ENCODE results near the gene INPP5E. TPM values are rescaled to one million over a fixed set of nuclear protein-coding genes. Genes with fewer than 3 reads are reported as not detected.
"Not testable (repeated sequence)": the region's sequence is repeated elsewhere in the genome, so short reads cannot be mapped to it uniquely, and the experiment has no call there.

INPP5E gene
- polyA plus RNA-seq, 5 donors: 9.5 to 19.7 (median 14.6) TPM

DNA sequence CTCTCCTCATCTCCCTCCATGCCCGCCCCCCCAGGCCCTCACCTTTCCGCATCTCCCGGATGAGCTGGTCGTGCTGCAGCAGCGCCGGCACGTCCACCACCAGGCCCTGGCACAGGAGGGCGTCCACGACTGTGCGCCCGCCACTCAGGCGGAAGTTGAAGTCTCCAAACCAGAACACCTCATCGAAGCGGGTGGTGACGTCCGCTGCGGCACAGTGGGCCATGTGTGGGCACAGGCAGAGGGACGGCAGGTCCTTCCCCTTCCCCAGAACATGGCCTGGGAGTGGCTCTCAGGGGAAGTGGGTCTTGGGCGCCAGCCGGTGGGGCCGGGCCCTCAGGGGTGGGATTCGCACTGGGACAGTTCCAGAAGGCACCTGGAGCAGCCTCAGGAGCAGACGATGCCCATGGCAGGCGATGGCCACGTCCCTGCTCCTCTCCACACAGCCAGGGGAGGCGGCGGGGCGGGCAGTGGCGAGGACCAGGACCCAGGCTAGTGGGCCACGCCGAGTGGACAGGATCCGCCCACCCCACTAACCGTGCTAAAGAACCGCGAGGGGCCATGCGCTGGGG is 7.8 kb downstream of the INPP5E start:
- no peak for DNase-seq

DNA sequence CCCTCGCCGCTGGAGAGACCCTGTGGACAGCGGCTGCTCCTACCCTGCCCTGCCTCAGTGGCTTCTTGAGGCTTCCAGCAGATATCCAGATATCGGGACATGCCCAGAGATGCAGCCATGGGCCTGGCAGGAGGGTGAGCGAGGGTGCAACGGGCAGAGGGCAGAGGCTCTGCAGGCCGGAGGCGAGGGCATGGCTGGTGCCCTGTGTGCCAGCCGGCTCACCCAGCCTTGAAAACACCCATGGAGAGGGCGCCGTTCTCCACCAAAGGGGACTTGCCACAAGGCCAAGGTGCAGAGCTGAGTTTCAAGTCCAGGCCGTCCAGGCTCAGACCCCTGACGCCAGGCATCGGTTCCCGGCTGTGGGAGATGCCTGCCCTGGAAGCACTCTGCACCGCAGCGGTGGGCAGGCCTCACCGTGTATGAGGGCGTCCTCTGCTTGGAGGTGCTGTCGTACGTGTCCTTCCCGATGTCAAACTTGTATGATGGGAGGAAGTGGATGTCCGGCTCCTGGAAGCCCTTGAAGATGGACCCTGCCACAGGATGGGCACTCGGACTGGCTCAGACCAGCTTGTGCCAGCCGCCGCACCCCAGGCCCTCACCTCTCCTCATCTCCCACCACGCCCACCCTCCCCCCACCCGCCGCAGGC is 8.9 kb downstream of the INPP5E start:
- DNase-seq: no peak

DNA sequence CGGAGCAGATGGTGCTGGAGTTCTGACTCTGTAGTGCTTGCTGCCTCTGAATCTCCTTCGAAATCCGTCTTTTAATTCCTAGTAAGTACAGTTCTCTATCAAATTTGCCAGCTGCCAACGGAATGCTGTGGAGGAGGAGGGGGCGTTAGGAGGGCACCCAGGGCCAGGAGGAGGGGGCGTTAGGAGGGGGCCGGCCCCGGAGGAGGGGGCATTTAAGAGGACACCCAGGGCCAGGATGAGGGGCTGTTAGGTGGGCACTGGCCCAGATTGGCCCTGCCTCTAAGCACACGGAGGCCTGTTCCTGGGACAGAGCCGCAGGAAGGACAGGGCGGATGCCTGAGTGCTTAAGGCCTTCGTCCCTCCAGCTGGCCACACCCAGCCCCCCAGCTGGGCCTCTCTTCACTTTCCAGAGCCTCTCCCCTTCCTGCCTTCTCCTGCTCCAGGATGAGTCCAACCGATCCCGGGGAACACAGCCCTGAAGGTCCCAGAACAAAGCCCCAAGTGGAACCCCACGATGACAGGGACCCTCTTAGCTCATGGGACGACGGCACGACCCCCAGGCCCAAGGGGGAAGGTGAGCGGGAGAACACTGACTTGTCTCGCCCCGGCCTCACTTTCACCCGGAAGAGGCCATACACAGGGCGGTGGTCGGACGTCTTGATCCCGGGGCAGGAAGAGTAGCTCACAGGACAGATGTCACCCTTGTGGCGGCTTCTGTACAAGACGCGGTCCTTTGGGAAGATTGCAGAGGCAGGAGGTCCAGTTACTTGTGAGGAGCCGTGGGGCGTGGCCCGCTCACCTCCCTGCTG is 9.8 kb downstream of the INPP5E start:
- no peak for DNase-seq

DNA sequence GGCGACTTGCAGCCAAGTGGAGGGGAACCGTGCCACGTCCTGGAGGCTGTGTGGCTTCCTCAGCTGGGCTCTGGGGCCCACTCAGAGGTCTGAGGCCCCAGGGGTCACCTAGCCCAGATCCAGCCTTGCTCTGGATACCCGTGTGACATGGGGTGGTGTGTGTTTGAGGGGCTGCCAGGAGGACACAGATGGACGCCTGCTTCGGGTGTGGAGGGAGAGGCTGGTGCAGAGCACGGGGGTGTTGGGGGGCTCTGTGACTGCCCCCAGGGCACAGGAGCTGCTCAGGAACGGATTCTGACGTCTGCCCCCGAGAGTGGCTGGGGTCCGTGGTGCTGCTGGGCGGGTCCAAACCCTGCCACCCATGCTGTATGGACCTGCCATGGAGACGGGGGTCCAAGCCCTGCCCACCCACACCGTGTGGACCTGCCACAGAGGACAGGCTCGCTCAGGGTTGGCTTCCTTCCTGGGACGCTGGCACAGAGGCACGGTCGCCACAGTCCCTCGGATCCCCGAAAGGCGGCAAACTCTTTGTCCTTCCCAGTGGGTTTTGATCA is 10.5 kb downstream of the INPP5E start:
- DNase-seq: no peak

DNA sequence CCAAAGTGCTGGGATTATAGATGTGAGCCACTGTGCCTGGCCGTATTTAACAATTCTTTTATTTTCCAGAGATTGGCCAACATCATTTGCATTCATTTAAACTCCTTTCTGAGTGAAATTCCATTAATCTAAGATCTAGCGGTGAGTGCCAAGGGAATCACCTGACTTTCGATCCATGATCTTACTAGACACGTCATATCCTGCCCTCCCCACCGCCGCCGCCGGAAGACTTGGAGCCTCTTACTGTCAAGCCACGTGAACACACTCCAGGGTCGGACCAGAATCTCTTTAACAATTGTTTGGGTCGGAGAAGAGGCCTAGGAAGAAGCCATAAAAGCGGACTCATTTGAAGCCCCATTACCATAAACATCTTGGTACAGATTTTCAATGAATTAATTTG is 12.9 kb downstream of the INPP5E start:
- DNase-seq: no peak

DNA sequence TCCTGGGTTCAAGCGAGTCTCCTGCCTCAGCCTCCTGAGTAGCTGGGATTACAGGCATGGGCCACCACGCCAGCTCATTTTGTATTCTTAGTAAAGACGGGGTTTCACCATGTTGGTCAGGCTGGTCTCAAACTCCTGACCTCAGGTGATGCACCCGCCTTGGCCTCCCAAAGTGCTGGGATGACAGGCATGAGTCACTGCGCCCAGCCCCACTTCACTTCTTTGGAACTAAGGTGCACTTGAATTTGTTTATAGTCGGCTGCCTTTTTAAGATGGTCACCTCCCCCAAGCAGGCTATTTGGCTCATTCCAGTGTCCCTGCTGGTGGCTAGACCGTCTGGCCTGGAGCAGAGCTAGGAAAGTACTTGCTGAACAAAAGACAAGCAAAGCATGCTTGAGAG is 14.3 kb downstream of the INPP5E start:
- DNase-seq: not testable (repeated sequence)

GRCh38 chr9:136424750-136425362 is 14.8 kb downstream of the INPP5E start:
- no peak for DNase-seq

- no peak for DNase-seq
Measured at GRCh38 chr9:136423432-136424146, 16.1 kb downstream of the INPP5E start.

DNA sequence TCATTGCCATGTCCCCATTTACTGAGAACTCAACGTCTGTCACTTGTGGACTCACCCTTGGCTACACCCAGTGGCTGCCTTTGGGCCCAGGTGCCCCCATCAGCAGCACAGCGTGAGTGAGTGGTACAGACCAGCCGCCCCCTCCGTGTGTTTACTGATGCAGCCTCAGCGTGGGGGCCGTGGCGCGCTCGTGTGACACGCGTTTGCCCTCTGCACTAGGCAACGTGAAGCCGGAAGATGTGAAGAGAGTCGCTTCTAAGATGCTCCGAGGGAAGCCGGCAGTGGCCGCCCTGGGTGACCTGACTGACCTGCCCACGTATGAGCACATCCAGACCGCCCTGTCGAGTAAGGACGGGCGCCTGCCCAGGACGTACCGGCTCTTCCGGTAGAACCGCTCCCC is 16.8 kb downstream of the INPP5E start:
- no peak for DNase-seq

DNA sequence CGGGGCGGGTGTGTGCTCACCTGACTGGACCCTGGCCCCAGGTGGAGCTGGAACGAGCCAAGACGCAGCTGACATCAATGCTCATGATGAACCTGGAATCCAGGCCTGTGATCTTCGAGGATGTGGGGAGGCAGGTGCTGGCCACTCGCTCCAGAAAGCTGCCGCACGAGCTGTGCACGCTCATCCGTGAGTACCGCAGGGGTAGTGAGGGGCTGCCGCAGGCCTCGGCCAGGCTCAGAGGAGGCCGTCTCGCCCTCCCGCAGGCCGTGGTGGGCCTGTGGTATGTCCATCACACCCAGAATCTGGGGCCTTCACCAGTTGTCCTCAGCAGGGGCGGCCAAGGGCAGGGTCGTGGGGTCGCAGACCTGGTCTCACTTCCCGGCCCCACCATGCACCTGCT is 17.9 kb downstream of the INPP5E start:
- DNase-seq: no peak

DNA sequence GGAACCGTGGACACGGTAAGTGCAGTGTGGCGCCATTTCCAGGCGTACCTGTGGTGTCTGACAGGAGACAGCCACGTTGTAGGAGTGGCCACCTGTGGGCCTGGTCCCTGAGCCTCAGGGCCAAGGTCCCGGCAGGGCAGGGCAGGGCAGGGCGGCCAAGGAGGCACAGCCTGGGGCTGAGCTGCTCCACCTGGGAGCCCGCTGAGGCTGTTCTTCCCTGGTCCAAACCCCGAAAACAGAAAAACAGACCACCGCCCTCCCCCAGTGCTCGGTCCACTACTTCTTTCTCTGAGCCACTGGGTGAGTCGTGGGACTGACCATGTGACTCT is 20.6 kb downstream of the INPP5E start:
- no peak for DNase-seq

- DNase-seq: no peak
Measured at GRCh38 chr9:136418182-136419091, 21.2 kb downstream of the INPP5E start.

- no peak for DNase-seq
Measured at GRCh38 chr9:136416914-136417313, 22.7 kb downstream of the INPP5E start.

DNA sequence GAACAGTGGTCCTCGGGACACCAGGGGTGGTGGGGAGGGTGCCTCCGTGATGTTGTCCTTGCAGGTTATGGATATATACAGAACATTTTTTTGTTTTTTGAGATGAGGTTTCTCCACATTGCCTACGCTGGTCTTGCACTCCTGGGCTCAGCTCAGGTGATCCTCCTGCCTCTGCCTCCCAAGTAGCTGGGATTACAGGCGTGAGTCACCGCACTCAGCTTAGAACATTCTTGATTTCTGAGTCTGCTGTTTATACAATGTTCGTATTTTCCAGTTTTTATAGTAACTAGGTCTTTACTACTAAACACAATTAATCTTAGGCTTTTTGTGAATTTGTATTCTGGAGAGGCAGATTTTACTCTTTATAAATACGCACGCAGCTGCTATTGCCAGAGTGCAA is 23.2 kb downstream of the INPP5E start:
- no peak for DNase-seq

- no peak for DNase-seq
Measured at GRCh38 chr9:136412962-136413361, 26.7 kb downstream of the INPP5E start.

DNA sequence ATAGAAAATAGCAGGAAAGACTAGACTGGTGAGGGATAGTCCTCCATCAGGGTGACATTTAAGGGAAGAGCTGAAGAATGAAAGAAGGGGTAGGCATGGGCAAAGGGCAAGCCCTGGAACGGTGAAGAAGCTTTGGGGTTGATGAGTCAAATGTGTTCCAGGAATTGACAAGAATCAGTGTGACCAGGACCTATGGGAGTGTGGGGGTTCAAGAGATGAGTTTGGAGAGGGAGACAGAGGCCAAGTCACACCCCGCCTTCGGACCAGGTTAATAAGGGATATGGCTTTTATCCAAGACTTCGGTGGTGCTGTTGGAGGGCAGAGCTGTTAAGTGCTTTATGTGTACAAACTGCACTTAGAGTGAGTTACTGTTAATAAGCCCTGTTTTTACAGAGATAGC is 28.3 kb downstream of the INPP5E start:
- DNase-seq: no peak

DNA sequence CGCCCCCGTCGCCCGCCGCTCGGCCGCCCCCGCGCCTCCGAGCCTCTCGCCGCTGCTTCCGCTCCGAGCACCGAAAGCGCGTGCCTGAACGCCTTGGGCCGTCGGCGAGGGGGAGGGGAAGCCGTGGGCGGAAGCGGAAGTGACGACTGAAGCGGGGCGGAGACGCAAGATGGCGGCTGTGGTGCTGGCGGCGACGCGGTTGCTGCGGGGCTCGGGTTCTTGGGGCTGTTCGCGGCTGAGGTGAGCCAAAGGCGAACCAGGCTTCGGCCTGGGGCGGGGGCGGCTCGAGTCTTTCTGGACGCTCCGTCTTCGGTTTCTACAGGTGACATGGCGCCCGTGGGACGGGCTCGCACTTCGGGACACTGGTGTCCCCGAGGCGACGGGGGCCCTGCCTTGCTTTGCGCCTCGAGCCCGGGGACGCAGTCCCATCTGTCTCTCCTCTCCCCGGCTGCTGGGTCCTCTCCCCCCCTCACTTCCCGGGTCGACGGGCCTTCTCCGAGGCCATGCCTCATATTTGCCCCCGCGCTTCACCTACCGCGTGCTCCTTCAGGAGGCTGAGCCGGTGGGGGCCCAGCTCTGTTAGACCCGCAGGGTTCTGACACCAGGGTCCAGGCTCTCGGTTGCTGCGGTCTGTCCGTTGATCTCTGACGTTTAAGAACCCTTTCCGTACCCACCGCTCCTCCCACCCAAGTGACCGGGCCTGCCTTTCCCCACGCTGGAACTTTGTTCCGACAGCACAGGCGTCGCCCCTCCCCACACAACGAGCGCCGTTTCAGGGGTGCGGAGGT is 29.0 kb downstream of the INPP5E start, which contains the start of the genes ENTR1 and PMPCA:
ENTR1 (minus strand) TSS at position 115 of the 788 bp plus-strand sequence. CDS start 217 bp downstream, outside the sequence.
PMPCA (plus strand) TSS at position 159 of the 788 bp plus-strand sequence; CDS start at position 170, 11 bp downstream.
- peak; percentile 87 for DNase-seq

- DNase-seq: peak in 1 of 2 donors; percentile 12
Measured at GRCh38 chr9:136409557-136410455, 29.8 kb downstream of the INPP5E start.

All from right lung (tissue), 5 donors.